Activated T-cell treated with anti-CD3 and anti-CD28 coated beads, Interleukin-2, amount 50 U/mL, for 48 hours (primary cell): ENCODE results near the gene RGS6.

Experiments
- DNase-seq, 2 experiments: peaks; one replicate each; pipeline ENCODE4 v3.0.0-alpha.2; 2020

The RGS6 gene

DNA sequence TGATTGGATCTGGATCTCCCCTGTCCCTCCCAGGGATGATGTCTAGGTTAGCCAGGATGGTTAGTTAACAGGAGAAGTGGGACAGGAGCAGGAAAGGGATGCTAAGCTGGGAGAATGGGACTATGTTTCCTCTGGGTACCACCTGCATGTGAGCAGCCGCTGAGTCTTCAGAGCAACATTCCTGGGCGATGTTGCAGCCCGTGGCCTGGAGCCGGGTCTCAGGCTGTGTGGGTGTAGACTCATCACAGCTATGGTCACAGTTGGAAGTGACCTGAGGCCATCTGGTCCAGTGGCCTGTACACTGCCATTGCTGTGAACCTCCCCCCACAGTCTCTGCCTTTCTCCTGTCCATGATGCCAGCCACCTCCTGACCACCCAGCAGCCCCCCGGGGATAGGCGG is 539.1 kb downstream of the RGS6 start:
- DNase-seq: no peak

DNA sequence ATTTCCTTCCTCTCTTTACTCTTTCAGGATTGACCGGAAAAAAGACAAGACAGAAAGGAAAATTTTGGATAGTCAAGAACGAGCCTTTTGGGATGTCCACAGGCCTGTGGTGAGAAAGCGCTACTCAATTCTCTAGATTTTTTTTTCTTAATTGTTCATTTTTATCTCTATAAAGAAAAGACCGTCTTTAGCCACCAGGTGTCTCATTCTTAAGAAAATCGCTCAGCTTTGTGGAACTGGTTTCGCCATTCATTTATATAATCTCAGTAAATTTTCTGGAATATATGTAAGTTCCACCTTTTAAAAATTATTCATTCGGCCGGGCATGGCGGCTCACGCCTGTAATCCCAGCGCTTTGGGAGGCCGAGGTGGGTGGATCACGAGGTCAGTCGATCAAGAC is 540.6 kb downstream of the RGS6 start:
- no peak for DNase-seq

DNA sequence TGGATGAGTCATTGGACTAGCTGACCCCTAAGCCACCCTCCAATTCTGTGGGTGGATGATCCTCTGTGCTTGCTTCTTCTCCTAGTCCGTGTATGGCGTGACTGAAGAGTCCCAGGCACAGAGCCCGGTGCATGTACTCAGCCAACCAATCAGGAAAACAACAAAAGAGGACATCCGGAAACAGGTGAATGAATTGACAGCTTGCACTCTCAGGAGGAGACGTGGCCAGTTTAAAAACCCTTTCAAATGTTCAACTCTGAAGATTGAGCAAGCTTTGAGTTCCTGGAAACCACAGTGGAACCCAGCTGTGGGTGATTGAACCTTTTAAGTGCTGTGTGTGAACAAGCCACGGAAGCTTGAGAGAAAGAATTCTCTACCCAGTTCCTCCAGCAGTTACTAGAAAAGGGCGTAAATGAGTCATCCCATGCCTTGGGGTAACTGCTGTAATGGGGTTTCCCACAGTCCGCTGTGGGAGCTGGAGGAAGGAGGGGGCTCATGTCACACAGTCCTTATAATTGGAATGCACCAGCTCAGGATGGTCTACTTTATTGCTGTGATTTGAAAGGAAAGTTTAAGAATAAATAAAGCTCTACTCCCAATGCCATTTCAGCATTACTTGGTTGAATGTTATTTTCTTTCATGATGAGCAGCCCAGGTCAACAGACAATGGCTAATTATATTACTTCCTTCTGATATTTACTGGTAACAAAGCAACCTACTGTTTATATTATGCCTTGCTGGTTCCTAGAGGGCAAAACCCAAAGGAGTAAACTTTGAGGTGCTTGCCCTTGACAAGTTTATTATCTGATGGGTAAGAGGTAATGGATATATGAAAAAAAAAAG is 544.6 kb downstream of the RGS6 start:
- DNase-seq: peak; percentile 70 to 71

DNA sequence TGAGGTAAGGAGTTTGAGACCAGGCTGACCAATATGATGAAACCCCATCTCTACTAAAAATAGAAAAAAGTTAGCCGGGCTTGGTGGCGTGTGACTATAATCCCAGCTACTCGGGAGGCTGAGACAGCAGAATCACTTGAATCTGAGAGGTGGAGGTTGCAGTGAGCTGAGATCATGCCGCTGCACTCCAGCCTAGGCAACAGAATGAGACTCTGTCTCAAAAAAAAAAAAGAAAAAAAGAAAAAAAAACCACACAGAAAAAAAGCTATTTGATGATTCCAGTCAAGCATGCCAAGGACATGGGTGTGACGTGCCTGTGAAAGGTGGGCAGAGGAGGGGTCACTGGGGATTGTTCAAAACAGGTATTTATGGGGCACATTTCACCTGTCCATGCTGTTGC is 545.3 kb downstream of the RGS6 start:
- peak in 1 of 2 experiments; percentile 30 for DNase-seq

DNA sequence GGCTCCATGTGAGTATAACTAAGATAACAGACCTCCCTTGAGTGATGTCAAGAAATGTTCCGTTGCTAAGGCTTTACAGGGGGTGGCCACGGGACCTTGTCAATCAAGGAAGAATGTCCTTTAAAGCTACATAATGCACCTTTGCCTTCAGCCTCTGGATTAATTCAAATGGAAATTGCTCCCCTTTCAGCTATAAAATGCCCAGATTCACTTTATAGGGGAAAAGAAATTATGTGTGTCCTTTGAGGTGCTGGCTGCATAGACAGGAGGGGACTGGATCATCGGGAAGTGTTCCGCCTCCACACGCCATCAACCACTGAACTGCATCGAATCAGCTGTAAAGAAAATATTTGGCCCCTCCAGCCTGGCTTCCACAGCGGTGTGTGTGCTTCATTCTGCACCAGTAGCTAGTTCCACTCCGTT is 546.3 kb downstream of the RGS6 start:
- no peak for DNase-seq

DNA sequence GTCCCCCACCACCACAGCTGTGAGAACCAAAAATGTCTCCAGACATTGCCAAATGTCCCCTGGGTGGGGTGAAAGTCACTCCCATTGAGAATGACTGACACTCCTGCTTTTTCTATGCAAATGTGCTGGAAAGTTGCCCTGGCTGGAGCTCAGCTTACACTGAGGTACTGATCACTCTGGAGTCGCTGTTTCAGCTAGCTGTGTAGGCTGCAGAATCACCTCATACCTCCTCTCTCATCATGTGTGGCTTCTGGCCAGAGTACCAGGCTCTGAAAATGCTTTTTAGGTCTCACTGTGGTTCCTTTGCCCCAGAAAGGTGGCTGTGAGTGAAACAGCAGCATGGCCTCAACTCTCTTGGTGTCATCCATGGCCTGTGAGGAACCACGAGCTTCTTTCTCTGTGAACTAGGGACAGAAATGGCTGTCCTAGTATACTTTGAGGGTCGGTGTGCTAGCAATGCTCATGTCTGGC is 547.3 kb downstream of the RGS6 start:
- DNase-seq: no peak

DNA sequence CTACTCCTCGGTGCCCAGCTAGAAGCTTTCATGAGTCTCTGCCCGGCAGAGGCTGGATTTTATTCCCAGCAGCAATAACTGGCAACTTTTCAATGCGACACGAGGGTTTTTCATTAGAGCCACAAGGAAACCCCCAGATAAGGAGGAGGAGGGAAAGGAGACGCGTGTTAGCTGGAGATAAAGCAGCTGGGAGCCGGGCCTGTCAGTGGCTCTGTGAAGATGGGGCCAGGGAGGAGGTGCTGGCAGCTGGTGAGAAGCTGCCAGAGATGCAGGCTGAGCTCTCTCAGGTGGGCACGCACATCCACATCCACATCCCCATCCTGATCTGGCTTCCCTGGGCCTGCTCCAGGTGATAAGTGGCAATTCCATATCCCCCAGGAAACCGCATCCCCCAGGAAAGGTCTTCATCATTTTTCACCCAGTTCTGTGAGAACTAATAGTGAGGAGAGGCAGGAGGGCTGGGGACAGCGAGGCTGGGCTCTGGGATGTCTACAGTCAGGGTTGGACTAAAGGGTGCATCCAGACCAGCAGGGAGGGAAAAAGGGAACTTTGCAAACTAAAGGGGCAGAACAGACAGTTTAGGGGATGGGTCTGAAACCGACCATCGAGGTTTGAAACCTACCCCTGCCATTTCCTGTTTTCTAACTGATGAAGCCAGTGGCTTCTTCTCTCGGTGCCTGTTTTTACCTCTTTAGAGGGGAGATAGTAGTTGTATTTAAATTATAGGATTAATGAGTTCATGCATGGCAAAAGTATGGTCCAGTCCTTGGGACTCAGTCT is 548.4 kb downstream of the RGS6 start:
- DNase-seq: no peak

DNA sequence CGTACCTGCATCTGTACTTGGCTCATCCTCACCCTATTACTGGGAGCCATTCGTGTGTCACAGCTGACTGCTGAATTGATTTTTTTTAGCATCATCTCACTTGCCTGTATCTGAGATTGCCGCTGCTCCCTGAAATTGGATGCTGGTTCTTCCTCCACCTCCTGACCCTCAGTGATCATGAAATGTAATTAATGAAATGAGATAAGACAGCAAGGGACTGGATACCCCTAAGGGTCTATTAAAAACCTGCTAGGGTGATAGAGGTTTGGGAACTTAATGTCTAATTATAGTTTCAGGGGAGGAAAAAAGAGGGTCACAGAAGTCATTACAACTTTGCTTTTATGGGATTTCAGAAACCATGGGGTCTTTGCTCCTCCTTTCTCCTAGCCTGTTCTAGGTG is 551.1 kb downstream of the RGS6 start:
- DNase-seq: no peak

DNA sequence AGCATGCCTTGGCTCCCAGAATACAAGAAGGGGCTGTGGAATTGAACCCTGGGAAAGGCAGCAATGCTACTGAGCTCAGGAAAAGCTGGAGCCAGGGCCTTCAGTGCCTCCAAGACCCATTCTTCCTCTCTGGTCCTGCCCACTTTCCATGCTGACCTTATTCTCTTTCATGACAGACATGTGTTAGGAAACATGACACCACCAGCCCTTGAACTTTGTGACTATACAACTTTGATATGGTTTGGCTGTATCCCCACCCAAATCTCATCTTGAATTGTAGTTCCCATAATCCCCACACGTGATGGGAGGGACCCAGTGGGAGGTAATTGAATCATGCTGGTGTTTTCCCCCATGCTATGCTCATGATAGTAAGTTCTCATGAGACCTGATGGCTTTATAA is 553.5 kb downstream of the RGS6 start:
- no peak for DNase-seq

DNA sequence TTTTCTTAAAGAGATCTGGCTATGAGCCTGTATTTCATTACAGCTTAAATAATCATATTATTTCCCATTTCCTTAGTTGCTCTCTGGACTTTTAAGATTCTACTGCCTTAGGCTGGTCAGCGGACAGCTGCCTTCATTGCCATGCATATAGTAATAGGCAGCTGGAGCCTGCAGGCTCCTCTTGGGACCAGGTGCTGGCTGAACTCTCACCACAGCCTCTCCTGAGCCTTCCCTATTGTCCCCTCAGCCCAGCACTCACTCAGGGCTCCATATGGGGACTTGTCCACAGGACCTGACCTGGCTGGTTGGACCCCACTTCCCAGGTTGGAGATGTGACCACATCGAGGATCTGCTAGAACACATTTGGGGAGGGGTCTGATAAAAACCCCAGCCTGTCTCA is 556.3 kb downstream of the RGS6 start:
- DNase-seq: no peak

DNA sequence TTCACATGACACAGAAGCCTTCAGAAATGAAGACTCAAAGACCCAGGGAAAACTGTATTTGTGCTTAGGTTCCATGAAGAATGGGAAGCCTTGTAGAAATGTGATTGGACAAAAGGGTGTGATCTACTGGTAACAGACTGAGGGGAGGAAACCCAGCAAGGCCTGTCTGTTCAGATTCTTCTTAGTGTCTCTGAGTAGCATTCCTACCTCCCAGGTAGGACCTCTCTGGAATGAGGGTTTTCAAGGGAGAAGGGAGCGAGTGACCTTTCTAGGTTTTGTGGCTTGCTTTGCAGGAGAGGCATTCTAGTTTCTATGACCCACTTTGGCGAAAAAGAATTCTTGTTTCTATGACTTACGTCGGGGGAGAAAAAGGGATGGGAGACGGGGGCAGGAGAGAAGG is 560.0 kb downstream of the RGS6 start:
- no peak for DNase-seq

DNA sequence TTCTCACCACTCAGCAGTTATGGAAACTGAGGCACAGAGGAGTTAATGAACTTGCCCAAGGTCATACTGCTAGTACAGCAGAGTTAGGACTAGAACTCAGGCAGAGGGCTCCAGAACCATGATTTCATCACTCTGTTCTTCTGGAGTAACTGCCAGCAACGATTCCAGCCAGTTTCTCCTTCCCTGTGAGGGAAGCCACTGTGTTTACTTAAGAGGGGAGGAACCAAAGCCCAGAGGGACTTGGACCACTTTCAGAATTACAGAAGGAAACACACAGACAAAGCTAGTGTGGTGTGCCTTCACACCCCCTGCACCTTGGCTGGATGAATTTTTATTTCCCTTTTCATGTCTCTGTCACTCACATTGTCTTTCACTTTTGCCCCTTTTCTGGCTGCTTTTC is 563.4 kb downstream of the RGS6 start:
- no peak for DNase-seq

DNA sequence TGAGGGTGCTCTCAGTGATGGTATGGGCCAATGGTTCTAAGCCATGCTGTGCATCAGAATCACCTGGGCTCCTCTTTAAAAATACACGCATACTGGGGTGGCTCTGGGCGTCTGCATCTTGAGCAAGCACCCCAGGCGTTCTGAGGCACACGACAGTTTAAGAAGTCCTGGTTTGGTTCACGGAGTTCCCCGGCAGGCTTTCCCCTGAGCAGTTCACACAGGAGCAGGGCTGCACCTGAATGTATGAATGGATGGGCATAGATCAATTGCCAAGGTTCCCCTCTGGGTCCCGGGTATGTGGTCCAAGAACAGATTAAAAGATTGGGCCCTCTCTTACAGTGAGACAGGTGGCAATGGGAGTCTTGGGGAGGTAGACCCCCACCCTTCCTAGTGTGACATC is 566.4 kb downstream of the RGS6 start:
- DNase-seq: no peak

DNA sequence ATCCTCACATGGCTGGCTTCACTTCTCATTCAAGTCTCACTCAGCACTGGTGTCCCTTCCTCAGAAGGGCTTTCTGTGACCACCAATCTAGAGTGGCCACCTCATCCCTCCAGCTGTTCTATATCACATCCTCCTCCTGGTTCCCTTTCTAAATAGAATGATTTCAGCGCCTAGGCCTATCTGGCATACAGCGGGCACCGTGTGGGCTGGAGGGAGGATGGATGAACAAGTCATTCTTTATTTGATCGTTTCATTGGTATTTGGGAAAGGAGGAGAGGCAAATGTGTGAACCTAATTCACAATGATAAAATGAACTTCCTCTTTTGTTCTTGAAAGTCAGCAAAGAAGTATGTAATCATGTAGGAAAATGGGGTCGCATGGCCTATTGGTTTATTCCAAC is 567.5 kb downstream of the RGS6 start:
- no peak for DNase-seq

DNA sequence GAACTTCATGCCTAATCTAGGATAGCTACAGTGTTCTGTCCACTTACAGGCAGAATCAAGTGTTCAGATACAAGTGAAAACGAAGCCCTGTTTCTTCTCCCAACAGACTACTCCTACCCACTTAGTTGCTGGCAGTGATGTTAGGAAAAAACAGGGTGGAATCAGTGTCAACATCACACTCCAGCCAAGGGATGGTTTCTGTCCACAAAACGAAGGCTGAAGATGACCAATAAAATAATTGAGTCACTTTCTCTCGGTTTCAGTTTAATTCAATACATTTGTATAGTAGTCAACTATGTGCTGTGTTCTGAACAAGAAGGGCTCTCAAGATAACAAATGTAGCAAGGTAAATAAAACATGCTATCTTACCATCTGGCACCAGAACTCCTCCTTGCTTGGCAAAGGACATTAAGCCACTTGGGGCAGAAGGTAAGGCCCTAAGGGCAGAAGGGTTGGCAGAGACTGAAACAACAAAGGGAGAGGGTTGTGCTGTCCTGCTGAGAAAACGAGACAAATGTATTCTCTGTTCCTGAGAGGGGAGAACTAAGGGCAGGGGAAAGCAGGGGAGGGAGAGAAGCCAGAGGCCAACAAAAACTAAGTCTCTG is 568.1 kb downstream of the RGS6 start:
- DNase-seq: no peak

DNA sequence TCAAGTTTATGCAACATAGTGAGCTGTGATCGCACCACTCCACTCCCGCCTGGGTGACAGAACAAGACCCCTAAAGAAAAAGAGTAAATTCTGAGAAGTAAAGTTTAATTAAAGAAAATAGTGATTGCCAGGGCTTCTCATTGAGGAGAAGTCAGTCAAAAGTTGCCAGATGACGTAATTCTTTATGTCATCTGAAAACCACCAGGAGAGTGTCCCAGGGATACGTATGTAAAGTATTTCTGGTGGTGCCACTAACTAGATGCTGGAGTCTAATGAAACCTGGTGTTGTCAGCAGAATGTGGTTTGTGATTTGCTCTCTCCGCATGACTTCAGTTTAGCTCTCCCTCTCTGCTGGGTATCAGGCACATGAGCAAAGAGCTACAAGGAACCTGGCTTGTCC is 569.2 kb downstream of the RGS6 start:
- no peak for DNase-seq

DNA sequence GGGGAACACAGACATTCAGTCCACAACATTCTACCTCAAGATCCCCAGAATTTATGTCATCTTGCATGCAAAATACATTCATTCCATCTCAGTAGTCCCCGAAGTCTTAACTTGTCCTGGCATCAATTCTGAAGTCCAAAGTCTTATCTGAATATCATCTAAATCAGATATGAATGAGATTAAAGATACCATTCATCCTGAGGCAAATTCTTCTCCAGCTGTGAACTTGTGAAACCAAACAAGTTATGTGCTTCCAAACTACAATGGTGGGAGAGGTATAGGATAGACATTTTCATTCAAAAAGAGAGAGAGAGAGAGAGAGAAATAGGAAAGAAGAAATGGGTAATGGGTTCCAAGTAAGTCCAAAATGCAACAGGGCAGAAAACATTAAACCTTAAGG is 571.0 kb downstream of the RGS6 start:
- no peak for DNase-seq

DNA sequence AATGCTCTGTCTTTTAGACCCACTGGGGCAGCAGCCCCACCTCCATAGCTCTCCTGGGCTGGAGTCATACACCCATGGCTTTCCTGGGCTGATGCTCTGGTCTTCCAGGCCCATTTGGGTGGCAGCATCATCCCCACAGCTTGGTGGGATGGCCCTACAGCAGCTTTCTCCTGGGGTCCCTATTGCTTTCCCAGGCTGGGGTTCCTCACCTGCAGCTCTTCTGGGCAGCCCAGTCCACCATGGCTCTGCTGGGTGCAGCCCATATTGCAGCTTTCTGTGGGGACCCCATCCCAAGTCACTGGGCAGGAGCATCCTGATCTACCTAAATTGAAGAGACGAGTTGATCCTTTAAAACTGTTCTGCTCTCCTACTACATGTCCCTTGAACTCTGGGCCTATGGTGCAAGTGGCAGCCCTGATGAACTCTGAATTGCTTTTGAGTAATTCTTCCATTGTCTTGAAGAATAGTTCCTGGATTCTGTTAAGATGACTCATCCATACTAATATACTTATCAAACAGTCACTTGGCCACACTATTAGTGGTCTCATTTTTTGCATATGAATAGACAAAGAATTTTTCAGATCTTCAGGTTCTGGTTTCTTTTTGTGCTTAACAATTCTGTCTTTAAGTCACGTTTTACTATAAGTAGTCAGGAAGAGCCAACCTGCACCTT is 571.6 kb downstream of the RGS6 start:
- DNase-seq: no peak

DNA sequence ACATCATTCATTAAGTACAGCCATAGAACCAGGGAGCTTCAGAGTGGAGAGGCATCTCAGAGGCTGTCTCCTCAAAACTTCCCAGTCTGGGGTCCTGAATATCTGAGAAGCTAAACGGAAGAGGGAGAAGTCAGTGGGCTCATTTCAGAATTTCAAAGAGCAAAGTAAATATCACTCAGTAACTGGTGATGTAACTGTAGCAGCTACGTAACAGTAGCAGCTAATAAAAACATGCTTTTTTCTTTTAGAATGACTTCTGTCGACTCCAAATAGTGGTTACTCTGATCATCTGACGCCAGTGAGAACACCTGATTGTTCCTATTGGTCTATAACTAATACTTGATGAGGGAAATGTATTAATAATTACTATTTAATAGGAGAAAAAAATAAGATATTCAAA is 578.3 kb downstream of the RGS6 start:
- DNase-seq: no peak

DNA sequence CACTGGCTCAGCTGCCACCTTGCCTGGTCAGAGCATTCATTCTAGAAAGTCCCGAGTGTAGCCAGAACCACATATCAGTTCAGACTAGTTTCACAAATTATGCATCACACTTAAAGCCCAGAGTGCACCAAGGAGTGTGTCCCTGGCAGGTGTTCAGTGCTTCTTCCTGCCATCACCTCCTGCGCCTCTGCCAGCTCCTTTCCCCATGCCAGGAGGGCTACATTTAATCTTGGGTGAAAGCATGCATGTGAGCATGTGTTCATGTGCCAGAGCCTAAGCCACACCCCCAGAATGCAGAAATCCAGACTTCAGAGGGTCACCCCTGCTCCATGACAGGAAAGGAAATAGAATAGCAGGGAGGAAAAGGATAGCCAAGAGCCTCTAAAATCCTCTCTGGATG is 580.1 kb downstream of the RGS6 start:
- no peak for DNase-seq

DNA sequence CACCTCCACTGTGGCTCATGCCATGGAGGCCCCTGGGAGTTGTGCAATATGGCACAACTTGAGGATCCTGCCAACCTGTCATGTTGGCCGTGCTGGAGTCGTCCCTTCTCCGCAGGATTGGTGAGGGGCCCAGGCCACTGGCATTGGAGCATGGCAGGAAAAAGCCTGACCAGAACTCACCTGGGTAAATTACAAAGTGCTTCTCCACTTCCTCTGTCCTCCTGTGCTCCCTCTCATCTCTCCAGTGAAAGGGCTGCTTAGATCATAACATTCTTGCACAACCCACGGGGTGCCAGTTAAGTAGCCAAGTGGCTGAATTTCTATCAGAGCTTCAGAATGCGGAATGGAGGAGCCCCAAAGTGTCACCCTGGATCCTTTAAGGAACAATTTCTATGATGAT is 580.7 kb downstream of the RGS6 start:
- no peak for DNase-seq

DNA sequence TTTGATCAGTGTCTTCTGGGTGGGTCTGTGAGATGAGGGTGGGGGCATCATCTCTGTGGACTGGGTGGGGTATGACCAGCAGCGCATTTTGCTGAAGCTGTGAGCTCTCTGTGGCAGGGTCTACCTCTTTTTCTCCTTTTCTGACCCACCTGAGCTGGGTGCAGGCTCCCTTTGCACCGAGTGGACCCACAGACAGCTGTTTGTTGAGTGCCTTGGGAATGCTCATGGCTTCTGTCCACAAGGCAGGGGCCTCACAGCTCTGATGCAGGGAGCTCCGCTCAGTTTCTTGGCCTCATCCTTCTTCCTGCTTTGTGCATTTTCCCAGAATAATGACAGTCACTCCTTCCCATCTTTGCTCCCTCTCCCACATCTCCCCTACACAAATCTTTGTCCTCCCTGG is 581.1 kb downstream of the RGS6 start:
- DNase-seq: no peak

DNA sequence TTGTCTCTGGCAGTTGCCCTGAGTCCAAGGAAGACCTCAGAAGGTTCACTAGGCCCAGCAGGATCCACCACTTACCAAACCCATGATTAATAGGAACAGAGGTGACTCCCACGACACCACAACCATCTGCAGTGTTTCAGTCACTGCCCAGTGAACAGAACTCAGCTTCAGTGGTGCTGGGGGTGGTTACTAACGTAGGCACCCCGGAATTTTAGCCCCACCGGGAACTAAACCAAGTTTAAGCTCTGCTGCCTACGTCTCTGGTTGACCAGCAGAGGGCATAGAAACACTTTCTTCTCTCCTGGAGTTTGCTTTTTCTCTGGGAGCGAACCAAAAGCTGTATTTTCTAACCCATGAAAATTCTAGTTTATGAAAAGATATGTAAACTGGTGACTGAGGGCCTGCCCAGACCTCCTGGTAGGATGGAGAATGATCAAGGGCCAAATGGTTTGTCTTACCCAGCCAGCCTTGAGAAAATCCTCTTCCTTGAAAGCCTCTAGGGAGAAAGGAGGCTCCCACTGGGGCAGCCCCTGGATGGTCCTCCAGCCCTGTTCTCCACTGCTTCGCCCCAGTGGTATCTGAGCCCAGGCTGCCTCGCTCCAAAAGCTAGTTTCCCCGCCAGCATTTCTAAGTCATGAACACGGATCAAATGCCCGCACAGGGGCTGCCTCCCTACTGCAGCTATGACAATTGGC is 581.9 kb downstream of the RGS6 start:
- DNase-seq: no peak
